HG02763 (cell line): Measurements from ENCODE around the gene TOMT.

Source experiments
- ATAC-seq: cut with Tn5 transposase; IDR thresholded peaks from one replicate; pipeline ENCODE4 v1.9.1; 2021; ENCODE audit warnings: mild to moderate bottlenecking, moderate library complexity; ENCODE audit not compliant: unreplicated experiment

The TOMT gene

DNA sequence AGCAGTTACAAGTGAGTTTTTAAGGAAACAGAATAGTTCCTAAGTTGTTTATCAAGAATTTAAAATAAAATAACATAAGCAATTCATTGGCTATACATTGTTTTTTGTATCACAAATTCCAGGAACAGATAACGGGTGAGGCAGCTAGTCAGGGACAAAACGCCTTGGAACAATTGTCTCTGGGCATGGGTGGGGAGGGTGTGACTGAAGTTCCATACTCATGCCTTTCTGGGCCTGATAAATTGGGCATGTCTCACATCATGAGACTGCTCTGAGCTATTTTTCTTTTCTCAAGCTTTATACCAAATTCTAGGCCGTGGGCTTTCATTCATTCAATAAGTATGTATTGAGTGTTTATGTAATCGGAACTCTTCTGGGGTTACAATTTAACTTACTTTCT is 51.4 kb downstream of the TOMT start:
- no peak for ATAC-seq
